ENCODE data around the gene DCDC2C.
"Not testable (repeated sequence)": the region's sequence is repeated elsewhere in the genome, so short reads cannot be mapped to it uniquely, and the experiment has no call there.

DCDC2C gene

GRCh38 chr2:3703236-3703756 is at the start of gene DCDC2C:
TSS of gene DCDC2C (plus strand) at chr2:3703575. CDS start at chr2:3703752, 177 bp downstream.
- H3K27ac Mint-ChIP-seq: no peak within 1 kb of the TSS
- peaks cover 2% of the 10 kb centered on the region for H3K4me1 Mint-ChIP-seq (ENCODE audit: low read depth)
- no peaks in the 10 kb centered on the region for H3K9me3 Mint-ChIP-seq (ENCODE audit: low read depth)
- no peaks in the 10 kb centered on the region for H3K36me3 Mint-ChIP-seq
- H3K27me3 Mint-ChIP-seq: peaks cover 38% of the 10 kb centered on the region
- no peak within 1 kb of the TSS for H3K4me3 Mint-ChIP-seq

- H3K27ac Mint-ChIP-seq: no peak overlapping the region
- H3K36me3 Mint-ChIP-seq: no peaks in the 10 kb centered on the region
- H3K4me3 Mint-ChIP-seq: no peak overlapping the region
- H3K4me1 Mint-ChIP-seq (ENCODE audit: low read depth): peaks cover 10% of the 10 kb centered on the region
- H3K9me3 Mint-ChIP-seq (ENCODE audit: low read depth): no peaks in the 10 kb centered on the region
- H3K27me3 Mint-ChIP-seq: no peaks in the 10 kb centered on the region
These were observed 49.4 kb upstream of the DCDC2C start for GRCh38 chr2:3654011-3654410.

- Mint-ChIP-seq H3K36me3 (no peaks in the 10 kb centered on the region), H3K27me3 (no peaks in the 10 kb centered on the region), H3K9me3 (ENCODE audit: low read depth) (no peaks in the 10 kb centered on the region), H3K4me3 (no peak overlapping the region), H3K27ac (no peak overlapping the region), H3K4me1 (ENCODE audit: low read depth) (peaks cover 10% of the 10 kb centered on the region)
These were observed 48.7 kb upstream of the DCDC2C start for GRCh38 chr2:3654531-3655225.

GRCh38 chr2:3655871-3656761 is 47.3 kb upstream of the DCDC2C start:
- Mint-ChIP-seq H3K27ac (no peak overlapping the region), H3K4me1 (ENCODE audit: low read depth) (peaks cover 6% of the 10 kb centered on the region), H3K36me3 (no peaks in the 10 kb centered on the region), H3K27me3 (no peaks in the 10 kb centered on the region), H3K9me3 (ENCODE audit: low read depth) (no peaks in the 10 kb centered on the region), H3K4me3 (no peak overlapping the region)

GRCh38 chr2:3656762-3657721 is 46.3 kb upstream of the DCDC2C start:
- Mint-ChIP-seq H3K36me3 (no peaks in the 10 kb centered on the region), H3K9me3 (ENCODE audit: low read depth) (no peaks in the 10 kb centered on the region), H3K27me3 (no peaks in the 10 kb centered on the region), H3K4me3 (no peak overlapping the region), H3K27ac (no peak overlapping the region), H3K4me1 (ENCODE audit: low read depth) (peaks cover 3% of the 10 kb centered on the region)

GRCh38 chr2:3657881-3658280 is 45.5 kb upstream of the DCDC2C start, which contains the start of gene ALLC:
TSS of gene ALLC (plus strand) at chr2:3658200. CDS start at chr2:3671158, 12,958 bp downstream.
- H3K4me1 Mint-ChIP-seq (ENCODE audit: low read depth): no peaks in the 10 kb centered on the region
- H3K4me3 Mint-ChIP-seq: no peak within 1 kb of the TSS
- H3K27ac Mint-ChIP-seq: no peak within 1 kb of the TSS
- H3K27me3 Mint-ChIP-seq: no peaks in the 10 kb centered on the region
- H3K36me3 Mint-ChIP-seq: no peaks in the 10 kb centered on the region
- no peaks in the 10 kb centered on the region for H3K9me3 Mint-ChIP-seq (ENCODE audit: low read depth)

- Mint-ChIP-seq H3K4me3 (no peak overlapping the region), H3K27me3 (no peaks in the 10 kb centered on the region), H3K36me3 (no peaks in the 10 kb centered on the region), H3K9me3 (ENCODE audit: low read depth) (no peaks in the 10 kb centered on the region), H3K27ac (no peak overlapping the region), H3K4me1 (ENCODE audit: low read depth) (no peaks in the 10 kb centered on the region)
These were observed 43.6 kb upstream of the DCDC2C start for GRCh38 chr2:3659447-3660432.

GRCh38 chr2:3660640-3661039 is 42.7 kb upstream of the DCDC2C start:
- not testable (repeated sequence) for H3K27me3 Mint-ChIP-seq; H3K4me3 Mint-ChIP-seq; H3K27ac Mint-ChIP-seq; H3K4me1 Mint-ChIP-seq (ENCODE audit: low read depth); H3K36me3 Mint-ChIP-seq; H3K9me3 Mint-ChIP-seq (ENCODE audit: low read depth)

- H3K36me3 Mint-ChIP-seq: no peaks in the 10 kb centered on the region
- H3K27me3 Mint-ChIP-seq: no peaks in the 10 kb centered on the region
- H3K9me3 Mint-ChIP-seq (ENCODE audit: low read depth): no peaks in the 10 kb centered on the region
- no peaks in the 10 kb centered on the region for H3K4me1 Mint-ChIP-seq (ENCODE audit: low read depth)
- no peak overlapping the region for H3K4me3 Mint-ChIP-seq
- H3K27ac Mint-ChIP-seq: no peak overlapping the region
These were observed 42.2 kb upstream of the DCDC2C start for GRCh38 chr2:3661149-3661660.

- H3K27ac Mint-ChIP-seq: no peak overlapping the region
- H3K4me1 Mint-ChIP-seq (ENCODE audit: low read depth): no peaks in the 10 kb centered on the region
- H3K27me3 Mint-ChIP-seq: no peaks in the 10 kb centered on the region
- H3K36me3 Mint-ChIP-seq: no peaks in the 10 kb centered on the region
- H3K9me3 Mint-ChIP-seq (ENCODE audit: low read depth): no peaks in the 10 kb centered on the region
- H3K4me3 Mint-ChIP-seq: no peak overlapping the region
These were observed 41.1 kb upstream of the DCDC2C start for GRCh38 chr2:3662239-3662638.

- Mint-ChIP-seq H3K4me1 (ENCODE audit: low read depth) (no peaks in the 10 kb centered on the region), H3K9me3 (ENCODE audit: low read depth) (no peaks in the 10 kb centered on the region)
These were observed 39.3 kb upstream of the DCDC2C start for GRCh38 chr2:3664118-3664517.

GRCh38 chr2:3664925-3665324 is 38.5 kb upstream of the DCDC2C start:
- Mint-ChIP-seq H3K27me3 (peaks cover 4% of the 10 kb centered on the region), H3K36me3 (no peaks in the 10 kb centered on the region), H3K4me1 (ENCODE audit: low read depth) (no peaks in the 10 kb centered on the region), H3K9me3 (ENCODE audit: low read depth) (no peaks in the 10 kb centered on the region), H3K4me3 (no peak overlapping the region), H3K27ac (no peak overlapping the region)

More at GRCh38 chr2:3664118-3664517, 39.3 kb upstream of the DCDC2C start:
- Mint-ChIP-seq H3K27ac (no peak overlapping the region), H3K36me3 (no peaks in the 10 kb centered on the region), H3K4me3 (no peak overlapping the region), H3K27me3 (peaks cover 2% of the 10 kb centered on the region)

- Mint-ChIP-seq H3K4me1 (ENCODE audit: low read depth) (no peaks in the 10 kb centered on the region), H3K9me3 (ENCODE audit: low read depth) (no peaks in the 10 kb centered on the region), H3K36me3 (no peaks in the 10 kb centered on the region), H3K4me3 (no peak overlapping the region), H3K27me3 (peaks cover 4% of the 10 kb centered on the region), H3K27ac (no peak overlapping the region)
These were observed 37.3 kb upstream of the DCDC2C start for GRCh38 chr2:3665886-3666612.
